Measurements from ENCODE around the gene RETREG2.

The RETREG2 gene

GRCh38 chr2:219171231-219171651 lies 6.8 kb upstream of the RETREG2 start:
- FAIRE-seq = no peak

GRCh38 chr2:219172231-219173154 lies 5.6 kb upstream of the RETREG2 start:
- FAIRE-seq = no peak

GRCh38 chr2:219173176-219173575 lies 4.9 kb upstream of the RETREG2 start:
- no peak for FAIRE-seq

GRCh38 chr2:219174146-219174545 lies 3.9 kb upstream of the RETREG2 start:
- no peak for FAIRE-seq

- no peak for FAIRE-seq
These were observed 3.3 kb upstream of the RETREG2 start for GRCh38 chr2:219174801-219175200.

GRCh38 chr2:219175486-219175885 lies 2.6 kb upstream of the RETREG2 start:
- no peak for FAIRE-seq

GRCh38 chr2:219175928-219176817 lies 1.9 kb upstream of the RETREG2 start:
- FAIRE-seq = no peak

- FAIRE-seq = no peak
These were observed 1.1 kb upstream of the RETREG2 start, which contains the start of gene CNPPD1 for GRCh38 chr2:219176818-219177551. Gene CNPPD1, minus strand, starts transcription at chr2:219176925. Its CDS starts 97 bp downstream, at chr2:219176828.

GRCh38 chr2:219178377-219179175 lies 501 bp downstream of the RETREG2 start:
- no peak for FAIRE-seq

- FAIRE-seq = no peak
These were observed 1.8 kb downstream of the RETREG2 start for GRCh38 chr2:219179601-219180465.

- FAIRE-seq = no peak
These were observed 2.9 kb downstream of the RETREG2 start for GRCh38 chr2:219180961-219181360.

- FAIRE-seq = no peak
These were observed 3.5 kb downstream of the RETREG2 start for GRCh38 chr2:219181531-219181930.

GRCh38 chr2:219182331-219183150 lies 4.5 kb downstream of the RETREG2 start:
- FAIRE-seq = no peak

GRCh38 chr2:219183151-219183772 lies 5.2 kb downstream of the RETREG2 start:
- FAIRE-seq = no peak

GRCh38 chr2:219184121-219184520 lies 6.0 kb downstream of the RETREG2 start:
- FAIRE-seq = no peak

GRCh38 chr2:219186754-219187456 lies 8.8 kb downstream of the RETREG2 start:
- no peak for FAIRE-seq

- FAIRE-seq = no peak
These were observed 19.3 kb downstream of the RETREG2 start for GRCh38 chr2:219197388-219197787.

GRCh38 chr2:219198974-219199373 lies 20.9 kb downstream of the RETREG2 start:
- FAIRE-seq = no peak

Measured in colon (tissue), 2 donors.